HEK293 (cell line): ENCODE data around the gene PCSK9.

Source experiments
- CTCF ChIA-PET: fragments of 350-600 bp; formaldehyde crosslinking; extraction: SDS; loops from one replicate; lab custom pipeline; 2021; ENCODE audit warnings: antibody characterized with exemption; lab: Yijun Ruan, JAX
- POLR2A ChIA-PET: fragments of 300-600 bp; formaldehyde crosslinking; extraction: SDS; loops from one replicate; lab custom pipeline; 2020; ENCODE audit warnings: antibody characterized with exemption, inconsistent platforms; lab: Yijun Ruan, JAX
- H3K27ac ChIP-seq: fragments of 200-500 bp; sonication (Bioruptor generic); 2 replicates; pipeline ENCODE4 v1.5.1; 2014; ENCODE audit warnings: low read depth, low read length, control low read depth, inconsistent platforms; ENCODE audit errors: extremely low read depth
- H3K36me3 ChIP-seq, 2 experiments: fragments of 200-500 bp in 1 of 2; sonication (Bioruptor generic) in 1 of 2; 1 replicate in 1 of 2; 2 replicates in 1 of 2; pipeline ENCODE4 v1.5.1; 2014 to 2017; ENCODE audit warnings: inconsistent platforms in 2 of 2, low read length in 2 of 2; ENCODE audit not compliant: control insufficient read depth in 2 of 2, insufficient read depth in 1 of 2
- H3K4me1 ChIP-seq: fragments of 200-500 bp; sonication (Bioruptor generic); 2 replicates; pipeline ENCODE4 v1.5.1; 2014; ENCODE audit warnings: mild to moderate bottlenecking, low read length, inconsistent platforms; ENCODE audit not compliant: control insufficient read depth, insufficient read depth
- H3K4me3 ChIP-seq: 2 replicates; pipeline ENCODE4 v1.5.1; 2011; ENCODE audit warnings: low read depth, mild to moderate bottlenecking, control low read depth, low read length, moderate library complexity
- H3K9me3 ChIP-seq: fragments of 200-500 bp; sonication (Bioruptor generic); 2 replicates; pipeline ENCODE4 v1.5.1; 2014; ENCODE audit warnings: low read depth, low read length, inconsistent platforms; ENCODE audit not compliant: control insufficient read depth, insufficient read depth
- GLI2 ChIP-seq: fragments of 450-650 bp; formaldehyde crosslinking; IDR thresholded peaks from 2 replicates; pipeline ENCODE4; 2017; ENCODE audit warnings: missing biosample characterization, missing genetic modification characterization, low read depth, borderline replicate concordance
- PRDM1 ChIP-seq: fragments of 450-650 bp; formaldehyde crosslinking; IDR thresholded peaks from 2 replicates; pipeline ENCODE4; 2016; ENCODE audit warnings: missing biosample characterization, missing genetic modification characterization
- REPIN1 ChIP-seq: fragments of 450-650 bp; formaldehyde crosslinking; IDR thresholded peaks from 2 replicates; pipeline ENCODE4 v1.5.1; 2017; ENCODE audit warnings: missing biosample characterization, missing genetic modification characterization, low read depth
- SETDB1 ChIP-seq: IDR thresholded peaks from one replicate; pipeline ENCODE4 v1.6.1; 2017; ENCODE audit warnings: mild to moderate bottlenecking, low read length, moderate library complexity, mixed read lengths; ENCODE audit not compliant: insufficient read length
- TRIM28 ChIP-seq: IDR thresholded peaks from 2 replicates; pipeline ENCODE4 v1.6.1; 2011; ENCODE audit warnings: low read length, control low read depth, borderline replicate concordance
- YY1 ChIP-seq: fragments of 450-650 bp; formaldehyde crosslinking; IDR thresholded peaks from 2 replicates; pipeline ENCODE4 v1.5.1; 2018; ENCODE audit warnings: missing biosample characterization, missing genetic modification characterization
- ZBTB1 ChIP-seq: fragments of 450-650 bp; formaldehyde crosslinking; IDR thresholded peaks from 2 replicates; pipeline ENCODE4 v1.5.1; 2016; ENCODE audit warnings: missing biosample characterization, missing genetic modification characterization
- ZBTB48 ChIP-seq: fragments of 450-650 bp; formaldehyde crosslinking; IDR thresholded peaks from 2 replicates; pipeline ENCODE4 v1.5.1; 2016; ENCODE audit warnings: missing biosample characterization, missing genetic modification characterization
- ZBTB8A ChIP-seq: fragments of 450-650 bp; formaldehyde crosslinking; IDR thresholded peaks from 2 replicates; pipeline ENCODE4 v1.5.1; 2016; ENCODE audit warnings: missing biosample characterization, missing genetic modification characterization
- ZFP69B ChIP-seq: fragments of 450-650 bp; formaldehyde crosslinking; IDR thresholded peaks from 2 replicates; pipeline ENCODE4 v1.5.1; 2016; ENCODE audit warnings: missing biosample characterization, missing genetic modification characterization
- ZNF10 ChIP-seq: fragments of 450-650 bp; formaldehyde crosslinking; IDR thresholded peaks from 2 replicates; pipeline ENCODE4 v1.5.1; 2017; ENCODE audit warnings: missing biosample characterization, missing genetic modification characterization
- ZNF16 ChIP-seq: fragments of 450-650 bp; formaldehyde crosslinking; IDR thresholded peaks from 2 replicates; pipeline ENCODE4 v1.5.1; 2016; ENCODE audit warnings: low read depth, missing biosample characterization, missing genetic modification characterization
- ZNF354C ChIP-seq: fragments of 450-650 bp; formaldehyde crosslinking; IDR thresholded peaks from 2 replicates; pipeline ENCODE4 v1.5.1; 2016; ENCODE audit warnings: missing biosample characterization, missing genetic modification characterization, low read depth, borderline replicate concordance
- ZNF37A ChIP-seq: fragments of 450-650 bp; IDR thresholded peaks from 2 replicates; pipeline ENCODE4 v1.5.1; 2018; ENCODE audit warnings: missing biosample characterization, missing genetic modification characterization
- ZNF394 ChIP-seq: fragments of 450-650 bp; formaldehyde crosslinking; IDR thresholded peaks from 2 replicates; pipeline ENCODE4 v1.5.1; 2016; ENCODE audit warnings: missing biosample characterization, missing genetic modification characterization, mild to moderate bottlenecking, moderate library complexity, borderline replicate concordance
- ZNF416 ChIP-seq: fragments of 450-650 bp; formaldehyde crosslinking; IDR thresholded peaks from 2 replicates; pipeline ENCODE4 v1.5.1; 2016; ENCODE audit warnings: missing biosample characterization, missing genetic modification characterization
- ZNF433 ChIP-seq: fragments of 450-650 bp; formaldehyde crosslinking; IDR thresholded peaks from 2 replicates; pipeline ENCODE4 v1.5.1; 2016; ENCODE audit warnings: missing biosample characterization, missing genetic modification characterization, low read depth
- ZNF48 ChIP-seq: fragments of 450-650 bp; formaldehyde crosslinking; IDR thresholded peaks from 2 replicates; pipeline ENCODE4 v1.5.1; 2016; ENCODE audit warnings: missing biosample characterization, missing genetic modification characterization
- ZNF544 ChIP-seq: fragments of 450-650 bp; formaldehyde crosslinking; IDR thresholded peaks from 2 replicates; pipeline ENCODE4 v1.5.0; 2017; ENCODE audit warnings: missing biosample characterization, missing genetic modification characterization
- ZNF596 ChIP-seq: fragments of 450-650 bp; IDR thresholded peaks from 2 replicates; pipeline ENCODE4 v1.5.0; 2018; ENCODE audit warnings: missing biosample characterization, mild to moderate bottlenecking, missing genetic modification characterization, moderate library complexity
- ZNF664 ChIP-seq: fragments of 450-650 bp; formaldehyde crosslinking; IDR thresholded peaks from 2 replicates; pipeline ENCODE4 v1.5.1; 2016; ENCODE audit warnings: missing biosample characterization, missing genetic modification characterization
- ZNF701 ChIP-seq: fragments of 450-650 bp; formaldehyde crosslinking; IDR thresholded peaks from 2 replicates; pipeline ENCODE4 v1.5.1; 2016; ENCODE audit warnings: missing biosample characterization, missing genetic modification characterization
- ZNF76 ChIP-seq: fragments of 450-650 bp; formaldehyde crosslinking; IDR thresholded peaks from 2 replicates; pipeline ENCODE4; 2016; ENCODE audit warnings: low read depth, missing biosample characterization, missing genetic modification characterization, borderline replicate concordance
- ZNF830 ChIP-seq: fragments of 450-650 bp; IDR thresholded peaks from 2 replicates; pipeline ENCODE4 v1.5.0; 2018; ENCODE audit warnings: missing biosample characterization, missing genetic modification characterization, low read depth, mild to moderate bottlenecking, moderate library complexity
- TF ChIP-seq, protein P1 (sequence below): fragments of 450-650 bp; formaldehyde crosslinking; IDR thresholded peaks from 2 replicates; pipeline ENCODE4; 2016; ENCODE audit warnings: missing biosample characterization, missing genetic modification characterization
- TF ChIP-seq, protein P2 (sequence below): fragments of 450-650 bp; formaldehyde crosslinking; IDR thresholded peaks from 2 replicates; pipeline ENCODE4 v1.5.1; 2016; ENCODE audit warnings: missing biosample characterization, missing genetic modification characterization
- TF ChIP-seq, protein P3 (sequence below): fragments of 450-650 bp; formaldehyde crosslinking; IDR thresholded peaks from 2 replicates; pipeline ENCODE4 v1.5.1; 2016; ENCODE audit warnings: missing biosample characterization, missing genetic modification characterization
- TF ChIP-seq, protein P4 (sequence below): fragments of 450-650 bp; formaldehyde crosslinking; IDR thresholded peaks from 2 replicates; pipeline ENCODE4 v1.5.1; 2016; ENCODE audit warnings: missing biosample characterization, missing genetic modification characterization

PCSK9 gene

DNA sequence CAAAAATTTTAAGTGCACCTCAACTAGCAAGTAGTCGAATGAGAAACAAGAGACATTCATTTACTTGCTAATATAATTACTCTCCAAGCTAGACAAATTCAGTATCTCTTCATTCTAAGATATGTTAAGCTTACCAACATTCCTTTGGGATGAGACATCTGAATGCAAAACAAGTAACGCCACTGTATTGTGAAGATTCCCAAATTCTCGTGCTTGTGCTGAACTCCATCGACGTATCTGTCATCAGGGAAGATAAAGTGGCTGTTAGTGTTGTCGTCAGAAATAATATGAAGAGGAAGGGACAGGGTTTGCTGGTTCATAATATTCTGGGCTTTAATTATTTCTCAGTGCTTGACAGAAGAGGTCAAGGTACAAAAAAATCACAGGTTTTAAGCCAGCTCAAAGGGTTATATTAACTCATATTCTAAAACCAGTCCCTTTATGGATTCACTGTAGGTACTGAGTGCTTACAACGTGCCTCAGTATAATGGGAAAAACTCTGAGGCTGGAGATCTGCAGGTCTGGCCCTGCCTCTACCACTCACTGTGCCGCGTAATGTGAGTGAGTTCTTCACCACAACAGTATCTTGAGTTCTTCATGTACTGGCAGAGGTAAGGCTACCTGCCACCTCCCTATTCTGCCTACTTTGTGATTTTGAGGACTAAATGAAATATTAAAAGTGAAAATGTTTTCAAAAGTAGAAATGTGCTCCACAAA lies 42.0 kb downstream of the PCSK9 start:
- CTCF ChIA-PET, result interaction anchor here (0.6 to 2.2 kb wide), 5 partner anchors 10 to 889 kb away, joined by 3 to 11 read pairs (median 4); no protein-coding TSS in a partner anchor
- TF ChIP-seq ZNF664 (tag by site-specific recombination) (no peak), ZNF354C (no peak), ZNF76 (no peak), SETDB1 (no peak), YY1 (tag by site-specific recombination) (no peak), ZNF701 (tag by site-specific recombination) (no peak), REPIN1 (tag by site-specific recombination) (no peak)
- TF ChIP-seq, protein P1, sequence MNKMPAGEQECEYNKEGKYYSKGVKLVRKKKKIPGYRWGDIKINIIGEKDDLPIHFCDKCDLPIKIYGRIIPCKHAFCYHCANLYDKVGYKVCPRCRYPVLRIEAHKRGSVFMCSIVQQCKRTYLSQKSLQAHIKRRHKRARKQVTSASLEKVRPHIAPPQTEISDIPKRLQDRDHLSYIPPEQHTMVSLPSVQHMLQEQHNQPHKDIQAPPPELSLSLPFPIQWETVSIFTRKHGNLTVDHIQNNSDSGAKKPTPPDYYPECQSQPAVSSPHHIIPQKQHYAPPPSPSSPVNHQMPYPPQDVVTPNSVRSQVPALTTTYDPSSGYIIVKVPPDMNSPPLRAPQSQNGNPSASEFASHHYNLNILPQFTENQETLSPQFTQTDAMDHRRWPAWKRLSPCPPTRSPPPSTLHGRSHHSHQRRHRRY (tag by site-specific recombination), result no peak
- TF ChIP-seq, protein P2, sequence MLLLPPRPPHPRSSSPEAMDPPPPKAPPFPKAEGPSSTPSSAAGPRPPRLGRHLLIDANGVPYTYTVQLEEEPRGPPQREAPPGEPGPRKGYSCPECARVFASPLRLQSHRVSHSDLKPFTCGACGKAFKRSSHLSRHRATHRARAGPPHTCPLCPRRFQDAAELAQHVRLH (tag by site-specific recombination), result no peak
- TF ChIP-seq, all 188 proteins: peak for 0
- Histone ChIP-seq H3K27ac (no peak overlapping the region), H3K4me1 (no peaks in the 10 kb centered on the region), H3K4me3 (no peak overlapping the region), H3K36me3 (peaks cover 40 to 96% of the 10 kb centered on the region in 2 experiments), H3K9me3 (no peaks in the 10 kb centered on the region)
- POLR2A ChIA-PET, result no interaction called here

DNA sequence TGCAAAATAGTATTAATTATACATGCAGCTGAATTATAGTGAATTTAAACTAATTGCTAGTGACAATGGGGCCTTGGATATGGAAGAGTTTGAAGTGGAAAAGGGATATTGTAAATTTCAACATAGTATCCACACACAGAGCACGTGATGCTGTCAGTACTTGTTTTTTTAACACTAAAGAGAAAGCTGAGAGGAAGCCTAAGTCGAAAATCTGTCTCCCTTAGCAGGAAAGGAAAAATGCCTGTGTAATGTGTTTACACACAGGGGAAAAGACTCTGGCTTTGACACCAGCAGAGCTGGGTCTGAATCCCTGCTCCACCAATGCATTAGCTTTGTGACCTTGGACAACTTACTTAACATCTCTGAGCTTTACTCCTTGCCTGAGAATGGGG lies 42.6 kb downstream of the PCSK9 start:
- ChIA-PET POLR2A (no interaction called here), CTCF (interaction anchor here (0.6 to 2.2 kb wide), 2 partner anchors 11 kb away, joined by 3 to 11 read pairs; no protein-coding TSS in a partner anchor)
- Histone ChIP-seq H3K27ac (no peak overlapping the region), H3K4me3 (no peak overlapping the region), H3K36me3 (peaks cover 40 to 94% of the 10 kb centered on the region in 2 experiments), H3K4me1 (no peaks in the 10 kb centered on the region)
- TF ChIP-seq ZNF433 (tag by site-specific recombination), result no peak
- TF ChIP-seq, protein P3, sequence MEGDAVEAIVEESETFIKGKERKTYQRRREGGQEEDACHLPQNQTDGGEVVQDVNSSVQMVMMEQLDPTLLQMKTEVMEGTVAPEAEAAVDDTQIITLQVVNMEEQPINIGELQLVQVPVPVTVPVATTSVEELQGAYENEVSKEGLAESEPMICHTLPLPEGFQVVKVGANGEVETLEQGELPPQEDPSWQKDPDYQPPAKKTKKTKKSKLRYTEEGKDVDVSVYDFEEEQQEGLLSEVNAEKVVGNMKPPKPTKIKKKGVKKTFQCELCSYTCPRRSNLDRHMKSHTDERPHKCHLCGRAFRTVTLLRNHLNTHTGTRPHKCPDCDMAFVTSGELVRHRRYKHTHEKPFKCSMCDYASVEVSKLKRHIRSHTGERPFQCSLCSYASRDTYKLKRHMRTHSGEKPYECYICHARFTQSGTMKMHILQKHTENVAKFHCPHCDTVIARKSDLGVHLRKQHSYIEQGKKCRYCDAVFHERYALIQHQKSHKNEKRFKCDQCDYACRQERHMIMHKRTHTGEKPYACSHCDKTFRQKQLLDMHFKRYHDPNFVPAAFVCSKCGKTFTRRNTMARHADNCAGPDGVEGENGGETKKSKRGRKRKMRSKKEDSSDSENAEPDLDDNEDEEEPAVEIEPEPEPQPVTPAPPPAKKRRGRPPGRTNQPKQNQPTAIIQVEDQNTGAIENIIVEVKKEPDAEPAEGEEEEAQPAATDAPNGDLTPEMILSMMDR (tag by site-specific recombination), result no peak
- no peak for TF ChIP-seq ZNF830 (tag by site-specific recombination)
- TF ChIP-seq ZBTB48 (tag by site-specific recombination), result no peak
- TF ChIP-seq ZNF16, result no peak
- no peak for TF ChIP-seq ZNF416 (tag by site-specific recombination)
- TF ChIP-seq ZNF10 (tag by site-specific recombination), result no peak
- no peak for TF ChIP-seq PRDM1 (tag by site-specific recombination)
- TF ChIP-seq ZNF37A (tag by site-specific recombination), result no peak
- no peak for TF ChIP-seq ZNF394
- no peak for TF ChIP-seq ZBTB8A (tag by site-specific recombination)
- no peak for TF ChIP-seq ZFP69B (tag by site-specific recombination)
- TF ChIP-seq ZNF544 (tag by site-specific recombination), result no peak
- TF ChIP-seq, protein P4, sequence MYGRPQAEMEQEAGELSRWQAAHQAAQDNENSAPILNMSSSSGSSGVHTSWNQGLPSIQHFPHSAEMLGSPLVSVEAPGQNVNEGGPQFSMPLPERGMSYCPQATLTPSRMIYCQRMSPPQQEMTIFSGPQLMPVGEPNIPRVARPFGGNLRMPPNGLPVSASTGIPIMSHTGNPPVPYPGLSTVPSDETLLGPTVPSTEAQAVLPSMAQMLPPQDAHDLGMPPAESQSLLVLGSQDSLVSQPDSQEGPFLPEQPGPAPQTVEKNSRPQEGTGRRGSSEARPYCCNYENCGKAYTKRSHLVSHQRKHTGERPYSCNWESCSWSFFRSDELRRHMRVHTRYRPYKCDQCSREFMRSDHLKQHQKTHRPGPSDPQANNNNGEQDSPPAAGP (tag by site-specific recombination), result no peak
- no peak for TF ChIP-seq ZBTB1 (tag by site-specific recombination)
- TF ChIP-seq TRIM28, result no peak
- no peak for TF ChIP-seq GLI2 (tag by site-specific recombination)
- no peak for TF ChIP-seq ZNF596 (tag by site-specific recombination)
- TF ChIP-seq ZNF48 (tag by site-specific recombination), result no peak
- no peak for TF ChIP-seq REPIN1 (tag by site-specific recombination)
- TF ChIP-seq, all 188 proteins: peak for 0
- H3K9me3 ChIP-seq, result no peaks in the 10 kb centered on the region
